Caco-2 (cell line): ENCODE data around the gene ST6GAL1. TPM values are rescaled to one million over a fixed set of nuclear protein-coding genes. Genes with fewer than 3 reads are reported as not detected.
"Not testable (repeated sequence)": the region's sequence is repeated elsewhere in the genome, so short reads cannot be mapped to it uniquely, and the experiment has no call there.

ENCODE experiments used
- BruUV-seq: library from RNA; stranded (reverse); fragments of 400-500 nt; replicated peaks from 2 replicates; lab custom pipeline; 2021; lab: Mats Ljungman, UMichigan
- CTCF ChIA-PET: fragments of 300-600 bp; sonication (Branson Sonifier 250); formaldehyde crosslinking; loops from one replicate; lab custom pipeline; 2022; ENCODE audit warnings: antibody characterized with exemption; lab: Charles Lee
- POLR2A ChIA-PET: fragments of 300-600 bp; sonication (Branson Sonifier 250); formaldehyde crosslinking; loops from one replicate; lab custom pipeline; 2022; ENCODE audit warnings: antibody characterized with exemption; lab: Charles Lee
- DNase-seq, 2 experiments: peaks; one replicate each; pipeline versions ENCODE4 v3.0.0 to v3.0.0-alpha.2; 2020 to 2022
- H3K27me3 ChIP-seq: replicated peaks from 2 replicates; pipeline ENCODE4 v1.6.0; 2011; ENCODE audit warnings: low read length; ENCODE audit not compliant: control insufficient read depth, insufficient read depth
- H3K36me3 ChIP-seq: 2 replicates; pipeline ENCODE4 v1.5.1; 2011; ENCODE audit warnings: low read length; ENCODE audit not compliant: control insufficient read depth, insufficient read depth
- H3K4me1 ChIP-seq: fragments of 250-450 bp; sonication (Bioruptor Pico); 2 replicates; pipeline ENCODE4 v1.5.1; 2020; ENCODE audit warnings: mild to moderate bottlenecking
- H3K4me3 ChIP-seq: 2 replicates; pipeline ENCODE4 v1.5.1; 2011; ENCODE audit warnings: low read depth, mild to moderate bottlenecking, control low read depth, low read length
- H3K9me3 ChIP-seq: fragments of 250-450 bp; sonication (Bioruptor Pico); 2 replicates; pipeline ENCODE4 v1.5.1; 2020; ENCODE audit warnings: mild to moderate bottlenecking, moderate library complexity
- H3K27ac Mint-ChIP-seq: one replicate; pipeline ENCODE4 v1.8.0; 2022; ENCODE audit warnings: mixed read lengths; ENCODE audit not compliant: unreplicated experiment
- H3K27me3 Mint-ChIP-seq: one replicate; pipeline ENCODE4 v1.8.0; 2022; ENCODE audit warnings: mixed read lengths; ENCODE audit not compliant: insufficient read depth, unreplicated experiment
- H3K36me3 Mint-ChIP-seq: one replicate; pipeline ENCODE4 v1.8.0; 2022; ENCODE audit warnings: mild to moderate bottlenecking, mixed read lengths; ENCODE audit not compliant: insufficient read depth, unreplicated experiment
- H3K4me1 Mint-ChIP-seq: one replicate; pipeline ENCODE4 v1.8.0; 2022; ENCODE audit warnings: low read depth, mixed read lengths; ENCODE audit not compliant: unreplicated experiment
- H3K4me3 Mint-ChIP-seq: one replicate; pipeline ENCODE4 v1.8.0; 2022; ENCODE audit warnings: mild to moderate bottlenecking, moderate library complexity, mixed read lengths; ENCODE audit not compliant: unreplicated experiment
- H3K9me3 Mint-ChIP-seq: one replicate; pipeline ENCODE4 v1.8.0; 2022; ENCODE audit warnings: mixed read lengths; ENCODE audit not compliant: unreplicated experiment
- intact Hi-C: fragments of 100-400 bp; cut with micrococcal nuclease; formaldehyde crosslinking; loops from one replicate; pipeline ENCODE4 v1.10.0; 2022; ENCODE audit not compliant: unreplicated experiment
- total RNA-seq: library from RNA; stranded (reverse); gene quantifications from 2 replicates; pipeline ENCODE4 v1.2.3, GENCODE V29; 2022
- TF ChIP-seq, protein P1 (sequence below), 2 experiments: fragments of 200-600 bp in 1 of 2; IDR thresholded peaks; 1 replicate in 1 of 2; 2 replicates in 1 of 2; pipeline versions ENCODE4 v1.5.1 to v1.8.0; 2011 to 2022; ENCODE audit warnings: antibody characterized with exemption in 1 of 2, control low read depth in 1 of 2, inconsistent platforms in 1 of 2, low read depth in 1 of 2, low read length in 1 of 2, mild to moderate bottlenecking in 1 of 2, moderate library complexity in 1 of 2; ENCODE audit not compliant: insufficient read depth in 1 of 2, severe bottlenecking in 1 of 2, unreplicated experiment in 1 of 2

The ST6GAL1 gene
- total RNA-seq, 1 experiment from 2014 or later: 34.6 TPM

- no peaks in the 10 kb centered on the region for H3K27me3 ChIP-seq
- H3K9me3 ChIP-seq: peaks cover 9% of the 10 kb centered on the region; the same call in 1 of the 2 replicates
- H3K4me1 Mint-ChIP-seq: peaks cover 13% of the 10 kb centered on the region
- H3K4me1 ChIP-seq: peaks cover 25% of the 10 kb centered on the region
- no peak for DNase-seq
- peaks cover under 1% of the 10 kb centered on the region for H3K9me3 Mint-ChIP-seq
- ChIA-PET CTCF (no interaction called here), POLR2A (no interaction called here)
- no peak overlapping the region for H3K27ac Mint-ChIP-seq
- no peak overlapping the region for H3K4me3 ChIP-seq
- H3K36me3 ChIP-seq: no peaks in the 10 kb centered on the region
- intact Hi-C loops: no loop called here
- TF ChIP-seq, protein P1, sequence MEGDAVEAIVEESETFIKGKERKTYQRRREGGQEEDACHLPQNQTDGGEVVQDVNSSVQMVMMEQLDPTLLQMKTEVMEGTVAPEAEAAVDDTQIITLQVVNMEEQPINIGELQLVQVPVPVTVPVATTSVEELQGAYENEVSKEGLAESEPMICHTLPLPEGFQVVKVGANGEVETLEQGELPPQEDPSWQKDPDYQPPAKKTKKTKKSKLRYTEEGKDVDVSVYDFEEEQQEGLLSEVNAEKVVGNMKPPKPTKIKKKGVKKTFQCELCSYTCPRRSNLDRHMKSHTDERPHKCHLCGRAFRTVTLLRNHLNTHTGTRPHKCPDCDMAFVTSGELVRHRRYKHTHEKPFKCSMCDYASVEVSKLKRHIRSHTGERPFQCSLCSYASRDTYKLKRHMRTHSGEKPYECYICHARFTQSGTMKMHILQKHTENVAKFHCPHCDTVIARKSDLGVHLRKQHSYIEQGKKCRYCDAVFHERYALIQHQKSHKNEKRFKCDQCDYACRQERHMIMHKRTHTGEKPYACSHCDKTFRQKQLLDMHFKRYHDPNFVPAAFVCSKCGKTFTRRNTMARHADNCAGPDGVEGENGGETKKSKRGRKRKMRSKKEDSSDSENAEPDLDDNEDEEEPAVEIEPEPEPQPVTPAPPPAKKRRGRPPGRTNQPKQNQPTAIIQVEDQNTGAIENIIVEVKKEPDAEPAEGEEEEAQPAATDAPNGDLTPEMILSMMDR (IDR thresholded peaks at IDR 0.05; ENCODE audit: insufficient read depth in 1 of 2, low read depth in 1 of 2, low read length in 1 of 2, severe bottlenecking in 1 of 2, unreplicated experiment in 1 of 2): no peak
- no peaks in the 10 kb centered on the region for H3K27me3 Mint-ChIP-seq
- H3K4me3 Mint-ChIP-seq: no peak overlapping the region
- BruUV-seq: no TSS peak
- H3K36me3 Mint-ChIP-seq: peaks cover 6% of the 10 kb centered on the region
Observed at GRCh38 chr3:186890911-186891310, 39.4 kb upstream of the ST6GAL1 start.

GRCh38 chr3:186893071-186893470 is 37.3 kb upstream of the ST6GAL1 start:
- BruUV-seq, H3K4me3 ChIP-seq, CTCF ChIA-PET, H3K27me3 Mint-ChIP-seq, H3K9me3 ChIP-seq, POLR2A ChIA-PET, H3K27me3 ChIP-seq, H3K36me3 ChIP-seq, H3K36me3 Mint-ChIP-seq, H3K4me3 Mint-ChIP-seq, intact Hi-C loops: not testable (repeated sequence)
- Mint-ChIP-seq H3K9me3 (peaks cover 12% of the 10 kb centered on the region), H3K4me1 (peaks cover 29% of the 10 kb centered on the region), H3K27ac (peak overlapping the region; percentile 76)
- H3K4me1 ChIP-seq: peaks cover 30% of the 10 kb centered on the region
- peak in 1 of 2 experiments; percentile 16 for DNase-seq

DNA sequence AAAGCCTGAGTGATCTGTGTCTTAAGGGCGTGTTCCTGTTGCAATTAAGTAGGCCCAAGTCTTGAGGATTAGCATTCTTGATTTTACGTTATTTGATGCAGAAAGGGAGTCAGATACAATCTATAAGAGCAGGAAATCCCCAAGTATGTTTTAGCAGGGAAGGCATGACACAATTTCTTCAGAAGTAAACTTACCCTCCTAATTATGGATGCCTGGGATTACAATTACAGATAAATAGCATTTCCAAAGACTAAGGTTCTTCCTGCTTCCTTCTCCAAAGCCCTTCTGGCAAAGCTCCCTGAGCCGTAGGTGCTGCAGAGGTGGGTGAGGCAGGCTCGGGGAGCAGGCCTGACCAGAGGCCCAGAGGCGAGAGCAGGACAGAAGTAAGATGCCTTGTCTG is 34.9 kb upstream of the ST6GAL1 start:
- H3K27ac Mint-ChIP-seq: no peak overlapping the region
- H3K9me3 Mint-ChIP-seq: peaks cover 12% of the 10 kb centered on the region
- intact Hi-C loops: loop anchor here (5.0 kb wide), 1 partner anchor 37 kb away; the partner anchor contains the start of gene ST6GAL1
- Histone ChIP-seq H3K4me3 (no peak overlapping the region), H3K27me3 (no peaks in the 10 kb centered on the region), H3K36me3 (no peaks in the 10 kb centered on the region), H3K9me3 (peaks cover 9% of the 10 kb centered on the region; the same call in 1 of the 2 replicates), H3K4me1 (peaks cover 30% of the 10 kb centered on the region)
- CTCF ChIA-PET: no interaction called here
- H3K36me3 Mint-ChIP-seq: peaks cover 6% of the 10 kb centered on the region
- POLR2A ChIA-PET: no interaction called here
- no peaks in the 10 kb centered on the region for H3K27me3 Mint-ChIP-seq
- no peak for DNase-seq
- H3K4me1 Mint-ChIP-seq: peaks cover 21% of the 10 kb centered on the region
- no peak overlapping the region for H3K4me3 Mint-ChIP-seq
- no TSS peak for BruUV-seq
- TF ChIP-seq, protein P1 (IDR thresholded peaks at IDR 0.05; ENCODE audit: insufficient read depth in 1 of 2, low read depth in 1 of 2, low read length in 1 of 2, severe bottlenecking in 1 of 2, unreplicated experiment in 1 of 2): no peak
